Activated naive CD8-positive, alpha-beta T cell (primary cell): Measurements from ENCODE around the gene TMEM218.

Experiments
- H3K27ac Mint-ChIP-seq: one replicate; pipeline ENCODE4 v1.8.0; 2021; ENCODE audit warnings: mixed read lengths
- H3K27me3 Mint-ChIP-seq: one replicate; pipeline ENCODE4 v1.8.0; 2021; ENCODE audit warnings: mixed read lengths
- H3K36me3 Mint-ChIP-seq: one replicate; pipeline ENCODE4 v1.8.0; 2021; ENCODE audit warnings: mixed read lengths
- H3K4me1 Mint-ChIP-seq: one replicate; pipeline ENCODE4 v1.8.0; 2021; ENCODE audit warnings: low read depth, mixed read lengths
- H3K4me3 Mint-ChIP-seq: one replicate; pipeline ENCODE4 v1.8.0; 2021; ENCODE audit warnings: mild to moderate bottlenecking, mixed read lengths
- H3K9me3 Mint-ChIP-seq: one replicate; pipeline ENCODE4 v1.8.0; 2021; ENCODE audit warnings: low read depth, mixed read lengths

TMEM218 gene

GRCh38 chr11:125111343-125112207 lies at the start of gene TMEM218:
Gene TMEM218, minus strand, starts transcription at chr11:125111626. Its CDS starts 9,385 bp downstream, at chr11:125102241.
- Mint-ChIP-seq H3K9me3 (peaks cover 8% of the 10 kb centered on the region), H3K4me3 (peak within 1 kb of the TSS; percentile 100), H3K4me1 (peaks cover 20% of the 10 kb centered on the region), H3K27ac (peak within 1 kb of the TSS; percentile 98), H3K27me3 (no peaks in the 10 kb centered on the region), H3K36me3 (peaks cover 2% of the 10 kb centered on the region)

GRCh38 chr11:125157953-125158680 lies 46.7 kb upstream of the TMEM218 start:
- H3K4me3 Mint-ChIP-seq, result no peak overlapping the region
- no peak overlapping the region for H3K27ac Mint-ChIP-seq
- peaks cover 16% of the 10 kb centered on the region for H3K27me3 Mint-ChIP-seq
- H3K36me3 Mint-ChIP-seq, result no peaks in the 10 kb centered on the region
- no peaks in the 10 kb centered on the region for H3K4me1 Mint-ChIP-seq
- no peaks in the 10 kb centered on the region for H3K9me3 Mint-ChIP-seq

GRCh38 chr11:125157118-125157733 lies 45.8 kb upstream of the TMEM218 start:
- H3K27ac Mint-ChIP-seq, result no peak overlapping the region
- H3K4me3 Mint-ChIP-seq, result no peak overlapping the region
- H3K9me3 Mint-ChIP-seq, result no peaks in the 10 kb centered on the region
- H3K36me3 Mint-ChIP-seq, result no peaks in the 10 kb centered on the region
- H3K27me3 Mint-ChIP-seq, result peaks cover 16% of the 10 kb centered on the region
- no peaks in the 10 kb centered on the region for H3K4me1 Mint-ChIP-seq

- Mint-ChIP-seq H3K4me3 (no peak overlapping the region), H3K9me3 (no peaks in the 10 kb centered on the region), H3K36me3 (no peaks in the 10 kb centered on the region), H3K4me1 (no peaks in the 10 kb centered on the region), H3K27me3 (peaks cover 16% of the 10 kb centered on the region), H3K27ac (no peak overlapping the region)
Measured at GRCh38 chr11:125156346-125157117, 45.1 kb upstream of the TMEM218 start.

- H3K4me3 Mint-ChIP-seq, result no peak overlapping the region
- H3K27ac Mint-ChIP-seq, result no peak overlapping the region
- H3K36me3 Mint-ChIP-seq, result no peaks in the 10 kb centered on the region
- H3K27me3 Mint-ChIP-seq, result peaks cover 16% of the 10 kb centered on the region
- H3K9me3 Mint-ChIP-seq, result no peaks in the 10 kb centered on the region
- no peaks in the 10 kb centered on the region for H3K4me1 Mint-ChIP-seq
Measured at GRCh38 chr11:125155767-125156166, 44.3 kb upstream of the TMEM218 start.

GRCh38 chr11:125155100-125155444 lies 43.6 kb upstream of the TMEM218 start:
- no peaks in the 10 kb centered on the region for H3K9me3 Mint-ChIP-seq
- H3K27me3 Mint-ChIP-seq, result peaks cover 16% of the 10 kb centered on the region
- H3K4me3 Mint-ChIP-seq, result no peak overlapping the region
- H3K4me1 Mint-ChIP-seq, result no peaks in the 10 kb centered on the region
- H3K36me3 Mint-ChIP-seq, result no peaks in the 10 kb centered on the region
- H3K27ac Mint-ChIP-seq, result no peak overlapping the region

- Mint-ChIP-seq H3K9me3 (no peaks in the 10 kb centered on the region), H3K27me3 (peaks cover 16% of the 10 kb centered on the region), H3K27ac (no peak overlapping the region), H3K4me1 (no peaks in the 10 kb centered on the region), H3K36me3 (no peaks in the 10 kb centered on the region), H3K4me3 (no peak overlapping the region)
Measured at GRCh38 chr11:125154378-125155099, 43.1 kb upstream of the TMEM218 start.

GRCh38 chr11:125153837-125154236 lies 42.4 kb upstream of the TMEM218 start:
- H3K27me3 Mint-ChIP-seq, result peaks cover 16% of the 10 kb centered on the region
- H3K9me3 Mint-ChIP-seq, result no peaks in the 10 kb centered on the region
- H3K36me3 Mint-ChIP-seq, result no peaks in the 10 kb centered on the region
- H3K4me3 Mint-ChIP-seq, result no peak overlapping the region
- no peak overlapping the region for H3K27ac Mint-ChIP-seq
- no peaks in the 10 kb centered on the region for H3K4me1 Mint-ChIP-seq

- Mint-ChIP-seq H3K9me3 (no peaks in the 10 kb centered on the region), H3K4me1 (no peaks in the 10 kb centered on the region), H3K4me3 (no peak overlapping the region), H3K27me3 (peaks cover 6% of the 10 kb centered on the region), H3K36me3 (no peaks in the 10 kb centered on the region), H3K27ac (no peak overlapping the region)
Measured at GRCh38 chr11:125148743-125149142, 37.3 kb upstream of the TMEM218 start.

GRCh38 chr11:125148011-125148410 lies 36.6 kb upstream of the TMEM218 start:
- Mint-ChIP-seq H3K27ac (no peak overlapping the region), H3K9me3 (no peaks in the 10 kb centered on the region), H3K27me3 (peaks cover 6% of the 10 kb centered on the region), H3K36me3 (no peaks in the 10 kb centered on the region), H3K4me3 (no peak overlapping the region), H3K4me1 (no peaks in the 10 kb centered on the region)

GRCh38 chr11:125147280-125147679 lies 35.9 kb upstream of the TMEM218 start:
- H3K27ac Mint-ChIP-seq, result no peak overlapping the region
- H3K9me3 Mint-ChIP-seq, result no peaks in the 10 kb centered on the region
- no peaks in the 10 kb centered on the region for H3K4me1 Mint-ChIP-seq
- H3K36me3 Mint-ChIP-seq, result no peaks in the 10 kb centered on the region
- no peak overlapping the region for H3K4me3 Mint-ChIP-seq
- H3K27me3 Mint-ChIP-seq, result peaks cover 9% of the 10 kb centered on the region

- H3K4me1 Mint-ChIP-seq, result peaks cover 4% of the 10 kb centered on the region
- H3K9me3 Mint-ChIP-seq, result no peaks in the 10 kb centered on the region
- H3K4me3 Mint-ChIP-seq, result no peak overlapping the region
- no peaks in the 10 kb centered on the region for H3K36me3 Mint-ChIP-seq
- H3K27me3 Mint-ChIP-seq, result peaks cover 11% of the 10 kb centered on the region
- H3K27ac Mint-ChIP-seq, result no peak overlapping the region
Measured at GRCh38 chr11:125146232-125146631, 34.8 kb upstream of the TMEM218 start.

- H3K4me1 Mint-ChIP-seq, result peaks cover 4% of the 10 kb centered on the region
- H3K27ac Mint-ChIP-seq, result no peak overlapping the region
- no peaks in the 10 kb centered on the region for H3K9me3 Mint-ChIP-seq
- H3K4me3 Mint-ChIP-seq, result no peak overlapping the region
- no peaks in the 10 kb centered on the region for H3K36me3 Mint-ChIP-seq
- peaks cover 16% of the 10 kb centered on the region for H3K27me3 Mint-ChIP-seq
Measured at GRCh38 chr11:125141686-125142535, 30.5 kb upstream of the TMEM218 start.
